Measurements from ENCODE around the gene GMPPA.
A peak's percentile ranks its signal among the peaks of the same experiment; 100 is the strongest.

GMPPA gene

DNA sequence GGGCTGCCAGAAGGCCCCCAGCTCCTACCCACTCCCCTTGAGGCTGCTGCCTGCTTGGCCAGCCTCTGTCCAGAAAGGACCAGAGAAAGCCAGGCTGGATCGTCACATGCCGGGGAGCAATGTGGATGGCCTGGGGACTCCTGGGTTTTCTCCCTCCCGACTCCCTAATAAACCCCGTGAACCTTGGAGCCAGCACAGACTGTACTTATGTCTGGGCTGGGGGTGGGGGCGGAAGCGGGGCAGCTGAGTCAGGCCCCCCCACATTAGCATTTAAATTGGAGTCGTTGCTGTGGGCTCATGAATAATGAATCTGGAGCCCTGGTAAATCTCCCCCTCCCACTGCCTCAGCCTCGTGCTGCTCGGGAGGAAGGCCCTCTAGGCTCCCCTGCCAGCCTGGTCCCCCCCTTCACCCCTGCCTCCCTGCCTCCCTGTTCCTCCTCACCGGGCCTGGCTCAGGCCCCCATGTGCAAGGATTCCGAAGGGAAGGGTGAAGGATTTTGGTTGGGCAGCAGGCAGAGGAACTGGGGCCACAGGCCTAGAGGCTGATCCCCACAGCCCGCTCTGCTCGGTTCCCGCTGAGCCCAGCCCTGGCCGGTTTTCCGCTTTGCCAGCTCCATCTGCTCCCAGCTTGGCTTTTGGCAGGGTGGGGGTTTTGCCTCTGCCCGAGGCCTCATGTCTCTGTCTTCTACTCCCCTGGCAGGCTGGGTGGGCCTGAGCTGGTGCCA lies 8.3 kb downstream of the GMPPA start:
- peak; percentile 94 for DNase-seq (ENCODE audit: low spot score)

DNA sequence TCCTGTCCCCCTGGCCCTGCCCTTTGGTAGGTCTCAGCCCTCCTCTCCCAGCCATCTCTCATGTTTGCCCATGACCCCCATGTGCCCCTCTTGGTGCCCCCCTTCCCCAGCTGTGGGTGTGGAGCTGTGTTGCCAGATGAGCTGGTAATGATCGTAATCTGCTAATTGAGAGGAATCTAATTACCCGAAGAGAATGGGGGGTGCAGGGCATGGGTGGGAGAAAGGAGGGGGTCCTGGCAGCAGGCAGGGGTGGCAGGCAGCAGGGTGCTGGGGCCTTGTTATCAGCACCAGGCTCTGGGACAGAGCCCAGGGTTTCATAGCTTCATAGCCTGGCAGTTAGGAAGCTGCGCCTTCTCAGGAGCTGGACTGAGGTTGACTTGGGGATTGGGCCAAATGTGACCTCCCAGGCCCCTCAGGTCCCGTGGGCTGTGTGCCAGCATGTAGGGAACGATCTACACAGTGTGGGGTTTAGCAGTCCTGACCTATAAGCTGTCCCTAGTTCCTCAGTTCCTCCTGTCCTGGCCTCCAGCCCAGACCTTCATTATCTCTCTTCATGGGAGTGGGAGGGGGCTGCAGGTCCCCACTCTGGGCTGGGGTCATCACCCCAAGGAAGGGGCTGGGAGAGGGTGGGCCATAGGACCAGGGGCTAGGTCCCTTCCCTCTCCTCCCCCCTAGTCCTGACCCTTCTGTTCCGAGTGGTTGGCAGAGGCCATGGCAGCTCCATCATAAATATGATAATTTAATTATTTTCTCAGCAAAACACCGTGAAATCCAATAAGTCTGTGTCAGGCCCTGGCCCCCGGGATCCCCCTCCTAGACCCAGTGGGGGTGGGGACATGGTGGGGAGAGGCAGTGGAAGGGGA lies 9.1 kb downstream of the GMPPA start:
- peak; percentile 41 for DNase-seq (ENCODE audit: low spot score)

- DNase-seq (ENCODE audit: low spot score), result no peak
Observed at GRCh38 chr2:219508444-219508734, 9.7 kb downstream of the GMPPA start.

DNA sequence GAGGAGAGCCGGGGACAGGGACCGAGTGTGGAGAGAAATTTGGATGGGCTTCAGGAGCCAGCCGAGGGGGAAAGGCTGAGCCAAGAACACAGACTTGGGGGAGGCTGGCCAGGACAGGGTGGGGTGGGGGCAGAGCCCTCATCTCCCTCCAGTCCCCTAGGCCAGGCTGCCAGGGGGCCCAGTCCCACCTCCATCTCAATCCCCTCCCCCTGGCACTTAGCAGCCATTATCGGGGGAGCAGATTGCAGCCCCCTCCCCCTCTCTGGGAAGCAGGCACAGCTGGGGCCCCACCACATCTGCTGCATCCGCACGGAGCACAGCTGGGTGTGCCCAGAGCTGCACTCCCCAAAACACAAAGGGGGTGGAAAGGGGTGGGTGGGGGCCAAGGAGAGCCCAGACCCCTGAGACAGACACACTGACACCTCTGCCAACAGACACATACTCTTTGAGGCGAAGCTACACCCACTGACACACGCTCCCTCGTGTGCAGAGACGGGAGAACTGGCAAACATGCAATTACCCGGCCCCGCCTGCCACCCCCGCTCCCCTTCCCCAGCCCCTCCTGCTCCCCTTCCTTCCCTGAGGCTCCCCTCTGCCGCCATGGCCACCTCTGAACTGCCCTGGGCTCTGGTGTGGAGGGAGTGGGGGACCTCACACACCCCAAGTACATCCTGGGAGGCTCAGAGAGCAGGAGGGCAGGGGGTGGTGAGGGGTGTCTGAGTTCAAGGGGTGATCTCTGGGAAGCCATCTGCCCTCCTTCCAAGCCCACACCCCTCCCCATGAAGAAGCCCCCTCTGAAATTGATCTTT lies 10.5 kb downstream of the GMPPA start:
- peak; percentile 58 for DNase-seq (ENCODE audit: low spot score)

DNA sequence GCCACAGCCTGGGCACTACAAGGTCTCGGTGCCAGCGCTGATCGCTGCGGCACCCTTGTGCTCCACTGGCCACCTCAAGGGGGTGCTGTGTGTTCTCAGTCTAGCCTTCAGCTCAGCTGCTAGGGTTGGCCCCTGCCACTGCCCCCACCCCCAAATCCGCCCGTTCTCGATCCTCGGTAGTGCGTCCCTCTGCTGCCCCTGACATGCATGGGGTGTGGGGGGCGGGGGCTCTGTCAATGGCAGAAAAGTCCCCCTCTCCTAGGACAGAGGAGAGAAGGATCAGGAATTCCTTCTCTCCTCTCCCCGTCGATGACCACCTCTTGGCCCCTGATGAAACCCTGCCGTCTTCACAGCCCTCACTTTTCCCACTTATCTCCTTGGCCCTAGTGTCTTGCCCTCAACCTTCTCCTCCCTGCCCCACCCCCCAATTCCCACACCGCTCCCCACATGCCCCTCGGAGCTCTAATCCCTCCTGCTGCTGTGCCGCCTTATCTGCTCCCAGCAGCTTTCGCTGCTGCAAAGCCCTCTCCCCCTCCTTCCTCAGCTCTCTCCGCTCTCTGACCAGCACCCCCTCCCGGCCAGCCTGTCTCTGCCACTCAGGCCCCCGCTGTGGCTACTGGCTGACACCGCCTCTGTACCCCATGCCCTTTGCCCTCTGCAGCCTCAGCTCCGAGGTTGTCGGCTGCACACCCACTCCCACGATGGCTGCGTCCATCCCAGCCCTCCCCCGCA lies 11.3 kb downstream of the GMPPA start:
- DNase-seq (ENCODE audit: low spot score), result peak; percentile 71

GRCh38 chr2:219510512-219511135 lies 11.9 kb downstream of the GMPPA start:
- DNase-seq (ENCODE audit: low spot score), result no peak

- DNase-seq (ENCODE audit: low spot score), result no peak
Observed at GRCh38 chr2:219511547-219512325, 13.0 kb downstream of the GMPPA start.

GRCh38 chr2:219512524-219513216 lies 14.0 kb downstream of the GMPPA start:
- no peak for DNase-seq (ENCODE audit: low spot score)

GRCh38 chr2:219513787-219514186 lies 15.1 kb downstream of the GMPPA start:
- no peak for DNase-seq (ENCODE audit: low spot score)

- DNase-seq (ENCODE audit: low spot score), result no peak
Observed at GRCh38 chr2:219514196-219514761, 15.6 kb downstream of the GMPPA start, which contains the start of gene ASIC4. Gene ASIC4 (plus strand): TSS chr2:219514482. CDS start chr2:219514725, 243 bp downstream.

- DNase-seq (ENCODE audit: low spot score), result no peak
Observed at GRCh38 chr2:219514836-219515235, 16.1 kb downstream of the GMPPA start.

- no peak for DNase-seq (ENCODE audit: low spot score)
Observed at GRCh38 chr2:219515874-219516629, 17.4 kb downstream of the GMPPA start.

DNA sequence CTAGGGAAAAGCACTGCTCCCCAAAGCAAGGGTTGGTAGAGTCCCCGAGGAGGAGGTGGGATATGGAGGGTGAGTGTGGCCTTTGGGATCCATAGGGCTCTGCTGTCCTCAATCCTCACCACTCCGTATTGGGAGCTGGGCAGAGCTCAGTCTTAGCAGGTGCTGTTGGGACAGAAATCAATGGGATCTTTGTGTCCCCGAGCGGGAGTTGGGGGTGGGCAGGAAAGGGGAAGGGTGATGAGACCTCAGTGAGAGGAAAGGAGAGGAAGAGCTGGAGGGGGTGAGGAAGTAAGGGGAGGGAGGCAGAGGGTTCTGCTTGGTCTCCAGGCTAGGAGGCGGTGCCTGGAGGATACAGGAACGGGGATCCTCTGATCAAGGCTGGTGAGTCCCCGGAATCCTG lies 18.2 kb downstream of the GMPPA start:
- DNase-seq (ENCODE audit: low spot score), result no peak

DNA sequence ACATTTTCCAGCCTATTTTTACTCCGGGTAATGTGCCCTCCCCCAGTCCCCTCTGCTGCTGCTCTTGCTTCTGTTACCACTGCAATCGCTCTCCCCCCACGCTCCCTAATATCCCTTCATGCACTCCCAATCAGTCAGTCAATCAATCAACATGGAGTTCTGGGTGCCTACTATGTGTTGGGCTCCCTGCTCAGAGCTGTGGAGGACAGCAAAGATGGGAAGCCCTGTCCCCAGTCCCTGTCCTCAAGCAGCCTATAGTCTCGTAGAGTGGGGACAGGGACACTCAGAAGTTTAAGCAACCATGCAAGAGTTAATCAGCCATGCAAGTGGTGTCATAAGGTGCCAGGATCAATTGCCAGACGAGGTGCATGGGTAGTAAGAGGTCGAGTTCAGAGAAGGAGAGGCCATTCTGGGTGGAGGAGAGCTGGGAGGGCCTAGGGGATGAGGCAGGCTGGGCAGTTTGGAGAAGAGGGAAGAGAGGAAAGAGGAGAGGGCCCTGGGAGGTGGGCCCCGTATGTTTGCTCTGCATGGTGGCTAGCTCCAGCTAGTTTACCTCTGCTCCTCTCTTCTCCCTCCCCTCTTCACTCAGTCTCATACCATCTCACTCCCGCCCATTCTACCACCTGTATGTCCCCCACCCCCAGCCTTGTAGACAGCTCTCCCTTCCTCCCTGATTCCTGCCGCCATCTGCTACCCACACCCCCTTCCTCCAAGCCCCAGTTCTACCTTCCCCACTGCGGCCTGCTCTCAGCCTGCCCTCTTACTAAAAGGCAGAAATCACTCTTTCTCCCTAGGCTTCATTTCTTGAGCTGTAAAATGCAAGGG lies 19.5 kb downstream of the GMPPA start:
- no peak for DNase-seq (ENCODE audit: low spot score)

GRCh38 chr2:219519526-219519916 lies 20.8 kb downstream of the GMPPA start:
- DNase-seq (ENCODE audit: low spot score), result no peak

GRCh38 chr2:219520079-219520478 lies 21.4 kb downstream of the GMPPA start:
- no peak for DNase-seq (ENCODE audit: low spot score)

GRCh38 chr2:219521066-219521880 lies 22.6 kb downstream of the GMPPA start:
- DNase-seq (ENCODE audit: low spot score), result peak; percentile 76

All from cerebellar cortex (tissue), 1 donor.